GM21360 (cell line): ENCODE measurements around the gene ZFP36L1.

ENCODE experiments used
- ATAC-seq: cut with Tn5 transposase; IDR thresholded peaks from one replicate; pipeline ENCODE4 v1.9.1; 2021; ENCODE audit warnings: mild to moderate bottlenecking, moderate library complexity; ENCODE audit not compliant: unreplicated experiment

Gene ZFP36L1

DNA sequence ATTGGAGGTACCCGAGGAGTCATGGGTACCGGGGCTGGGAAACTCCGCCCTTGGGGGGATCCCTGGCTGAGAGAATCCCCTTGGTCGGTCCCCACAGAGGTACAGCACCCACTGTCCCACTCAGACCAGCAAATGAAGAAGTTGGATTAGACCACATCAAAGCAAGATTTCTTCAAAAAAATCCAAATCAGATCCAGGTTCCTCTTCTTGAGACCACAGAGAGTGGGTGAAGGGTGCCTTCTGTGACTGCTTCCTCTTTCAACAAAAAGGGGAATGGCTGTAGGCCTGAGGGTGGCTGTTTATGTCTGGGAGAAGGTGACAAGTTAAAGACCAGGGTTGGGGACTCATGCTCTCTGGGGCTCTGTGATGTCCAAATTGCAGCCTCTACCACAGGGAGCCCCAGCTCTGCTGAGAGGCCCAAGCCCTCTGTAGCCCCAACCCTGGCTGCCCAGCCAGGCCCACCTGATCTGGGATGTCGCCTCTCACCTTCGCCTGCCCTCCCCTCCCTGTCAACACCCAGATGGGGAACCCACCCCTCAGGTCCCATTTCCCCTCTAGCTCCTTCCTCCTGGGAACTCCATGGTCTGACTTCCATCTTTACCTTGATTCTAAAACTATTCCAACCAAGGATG is 50.9 kb downstream of the ZFP36L1 start:
- peak; percentile 86 for ATAC-seq

- no peak for ATAC-seq
Measured at GRCh38 chr14:68741477-68741791, 51.4 kb downstream of the ZFP36L1 start.

- no peak for ATAC-seq
Measured at GRCh38 chr14:68740788-68741476, 51.9 kb downstream of the ZFP36L1 start.

DNA sequence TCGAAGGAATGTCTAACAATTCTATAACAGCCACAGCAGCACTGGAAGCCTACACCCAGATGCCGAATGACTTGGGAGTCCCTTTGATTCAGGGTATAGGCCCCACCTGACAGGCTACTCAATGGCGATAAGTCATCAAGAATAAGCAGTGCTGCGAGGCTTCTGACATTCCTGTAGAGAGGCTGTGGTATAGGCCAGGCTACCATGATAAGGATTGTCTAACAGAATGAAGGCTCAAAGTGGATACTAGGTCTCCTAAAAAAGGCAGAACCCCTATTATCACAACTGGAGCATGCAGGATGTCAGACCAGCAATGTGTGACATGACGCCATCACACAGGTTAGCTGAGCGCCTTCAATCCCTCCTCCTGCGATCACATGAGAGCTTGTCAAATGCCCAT is 53.2 kb downstream of the ZFP36L1 start:
- no peak for ATAC-seq

- no peak for ATAC-seq
Measured at GRCh38 chr14:68738559-68738958, 54.3 kb downstream of the ZFP36L1 start.
